Measurements from ENCODE around the gene CLNK. TPM values are rescaled to one million over a fixed set of nuclear protein-coding genes. Genes with fewer than 3 reads are reported as not detected.
"Not testable (repeated sequence)": the region's sequence is repeated elsewhere in the genome, so short reads cannot be mapped to it uniquely, and the experiment has no call there.

CLNK gene
- polyA plus RNA-seq, 3 donors = 0.52 to 1.5 (median 0.58) TPM

DNA sequence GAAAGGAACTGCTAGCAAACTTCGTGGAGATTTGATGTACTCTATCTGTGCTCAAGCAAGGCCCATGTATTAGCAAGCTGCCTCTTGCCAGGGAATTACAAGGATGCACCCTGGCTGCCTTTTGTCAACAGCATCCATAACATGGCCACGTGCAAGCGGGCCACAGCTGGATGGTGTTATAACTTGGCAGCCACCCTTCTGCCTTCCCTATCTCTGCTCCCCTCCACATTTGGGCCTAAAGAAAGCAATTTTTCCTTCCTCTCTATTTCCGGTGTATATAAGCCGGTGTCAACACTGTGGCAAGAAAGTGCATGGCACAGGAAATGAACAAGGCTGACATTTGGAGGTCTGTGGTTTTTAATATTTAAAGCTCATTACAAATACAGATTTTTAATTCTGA, 94.8 kb downstream of the CLNK start:
- DNase-seq (ENCODE audit: extremely low read depth in 1 of 11, low read depth in 9 of 11, low spot score in 4 of 11) = no peak

DNA sequence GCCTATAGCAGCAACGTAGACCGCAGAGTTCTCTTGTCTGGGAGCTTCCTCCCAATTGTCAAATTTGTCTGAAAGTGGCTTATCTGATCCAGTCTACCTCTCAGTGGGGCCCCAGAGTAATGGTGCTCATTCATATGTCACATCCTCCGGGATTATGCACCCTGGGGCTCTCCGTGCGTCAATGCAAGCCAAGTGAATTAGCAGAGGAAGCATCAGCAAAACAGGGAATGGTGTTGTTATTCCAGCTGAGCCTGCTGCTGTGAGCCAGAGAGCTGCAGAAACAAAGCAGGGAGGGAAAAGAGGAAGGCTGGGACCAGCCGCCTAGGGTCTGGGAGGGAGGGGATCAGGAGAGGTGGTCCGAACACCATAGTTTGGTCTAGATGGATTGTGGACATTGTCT, 95.2 kb downstream of the CLNK start:
- no peak for DNase-seq (ENCODE audit: extremely low read depth in 1 of 11, low read depth in 9 of 11, low spot score in 4 of 11)

GRCh38 chr4:10587697-10588096, 96.9 kb downstream of the CLNK start:
- DNase-seq (ENCODE audit: extremely low read depth in 1 of 11, low read depth in 9 of 11, low spot score in 4 of 11) = no peak

DNA sequence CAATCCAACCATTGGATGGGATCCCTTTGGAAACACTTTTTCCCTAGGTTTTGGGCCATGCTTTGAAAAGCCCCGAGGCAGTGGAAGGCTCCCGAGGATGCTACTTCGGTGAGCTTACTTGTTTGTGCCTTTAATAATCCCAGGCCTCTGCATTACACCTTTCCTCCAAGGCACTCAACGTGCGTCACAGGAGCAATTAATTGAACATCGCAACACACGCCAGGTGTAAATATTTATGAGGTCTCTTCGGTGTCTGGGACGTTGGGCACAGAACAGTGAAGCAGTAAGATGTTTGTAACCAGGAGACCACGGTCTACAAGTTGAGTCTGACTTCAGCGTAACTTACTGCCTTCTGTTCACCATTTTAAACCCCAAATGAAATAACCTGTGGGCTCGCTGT, 97.3 kb downstream of the CLNK start:
- DNase-seq (ENCODE audit: extremely low read depth in 1 of 11, low read depth in 9 of 11, low spot score in 4 of 11) = no peak

GRCh38 chr4:10584042-10584441, 100.5 kb downstream of the CLNK start:
- DNase-seq (ENCODE audit: extremely low read depth in 1 of 11, low read depth in 9 of 11, low spot score in 4 of 11) = peak in 1 of 11 donors; percentile 39

DNA sequence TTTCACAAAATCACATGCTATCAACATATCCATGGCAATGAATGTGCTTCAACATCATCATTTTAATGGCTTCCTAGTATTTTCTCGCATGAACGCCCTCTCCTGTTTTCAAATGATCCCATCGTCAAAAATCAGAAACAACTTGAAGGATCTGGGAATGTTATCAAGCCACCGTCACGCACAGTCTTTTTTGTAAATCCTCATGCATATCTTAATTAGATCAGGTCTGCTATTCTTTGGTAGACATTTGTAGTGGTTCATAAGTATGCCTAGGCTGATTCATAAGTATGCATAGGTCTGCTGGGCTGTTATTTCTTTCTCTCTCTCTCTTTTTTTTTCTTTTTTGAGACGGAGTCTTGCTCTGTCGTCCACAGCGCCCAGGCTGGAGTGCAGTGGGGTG, 101.6 kb downstream of the CLNK start:
- no peak for DNase-seq (ENCODE audit: extremely low read depth in 1 of 11, low read depth in 9 of 11, low spot score in 4 of 11)

GRCh38 chr4:10582059-10582686, 102.4 kb downstream of the CLNK start:
- peak in 7 of 11 donors; percentile 9 to 45 (median 31) for DNase-seq (ENCODE audit: extremely low read depth in 1 of 11, low read depth in 9 of 11, low spot score in 4 of 11)

- no peak for DNase-seq (ENCODE audit: extremely low read depth in 1 of 11, low read depth in 9 of 11, low spot score in 4 of 11)
Measured at GRCh38 chr4:10581022-10581421, 103.5 kb downstream of the CLNK start.

DNA sequence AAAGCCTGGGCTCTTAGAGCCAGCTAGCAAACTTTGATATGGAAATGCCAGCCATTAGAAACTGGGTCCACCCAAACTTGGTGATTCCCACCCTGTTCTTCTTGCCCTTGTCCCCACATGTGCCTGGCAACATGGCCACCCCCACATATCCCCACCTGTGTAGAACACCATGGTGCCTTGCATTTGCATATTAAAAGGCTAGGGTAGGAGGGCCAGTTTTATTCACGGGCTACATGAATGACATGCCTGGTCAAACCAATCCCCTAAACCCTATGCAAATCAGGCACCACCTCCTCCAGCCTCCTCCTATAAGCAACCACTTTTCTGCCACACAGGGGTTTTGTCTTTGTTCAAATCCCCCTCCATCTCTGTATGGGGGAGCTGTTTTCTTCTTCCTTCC, 104.9 kb downstream of the CLNK start:
- no peak for DNase-seq (ENCODE audit: extremely low read depth in 1 of 11, low read depth in 9 of 11, low spot score in 4 of 11)

DNA sequence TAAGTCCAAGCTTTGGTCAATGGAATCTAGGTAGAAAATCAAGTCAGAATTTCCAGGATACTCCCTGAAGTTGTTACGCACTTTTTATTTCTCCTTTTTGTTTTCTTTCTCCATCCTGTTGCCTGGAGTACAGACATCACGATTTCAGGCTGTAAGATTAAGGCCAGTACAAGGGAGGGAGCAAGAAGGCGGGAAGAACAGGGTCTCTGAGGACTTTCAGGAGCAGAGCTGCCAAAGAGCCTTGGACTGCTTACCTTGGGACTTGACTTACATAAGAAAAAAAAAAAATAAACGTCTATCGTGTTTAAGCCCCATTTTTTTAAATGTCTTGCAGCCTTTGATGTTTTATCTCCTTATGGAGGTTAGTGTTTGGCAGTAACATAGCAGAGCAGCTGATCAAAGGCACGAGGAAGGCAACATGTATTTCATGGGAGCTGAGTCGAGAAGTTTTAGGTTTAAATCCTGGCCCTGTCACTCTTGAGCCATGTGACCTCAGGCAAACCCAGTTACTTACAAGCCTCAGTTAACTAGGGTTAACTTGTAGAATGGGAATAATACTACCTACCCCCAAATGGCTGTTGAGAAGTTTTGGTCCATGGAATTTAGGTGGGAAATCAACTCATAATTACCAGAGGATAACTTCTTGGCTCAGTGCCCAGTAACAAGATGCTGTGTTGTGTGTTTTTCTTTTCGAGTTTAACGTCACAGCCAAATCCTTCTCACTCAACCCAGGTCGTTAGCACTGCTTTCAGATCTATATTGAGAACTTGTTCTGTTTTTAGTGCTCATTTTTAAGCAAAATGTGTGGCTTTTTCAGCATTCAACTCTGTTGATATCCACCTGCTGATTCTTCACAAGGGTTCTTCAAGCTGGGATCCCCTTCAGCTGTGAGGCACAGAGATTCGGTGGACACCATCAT, 106.8 kb downstream of the CLNK start:
- no peak for DNase-seq (ENCODE audit: extremely low read depth in 1 of 11, low read depth in 9 of 11, low spot score in 4 of 11)

DNA sequence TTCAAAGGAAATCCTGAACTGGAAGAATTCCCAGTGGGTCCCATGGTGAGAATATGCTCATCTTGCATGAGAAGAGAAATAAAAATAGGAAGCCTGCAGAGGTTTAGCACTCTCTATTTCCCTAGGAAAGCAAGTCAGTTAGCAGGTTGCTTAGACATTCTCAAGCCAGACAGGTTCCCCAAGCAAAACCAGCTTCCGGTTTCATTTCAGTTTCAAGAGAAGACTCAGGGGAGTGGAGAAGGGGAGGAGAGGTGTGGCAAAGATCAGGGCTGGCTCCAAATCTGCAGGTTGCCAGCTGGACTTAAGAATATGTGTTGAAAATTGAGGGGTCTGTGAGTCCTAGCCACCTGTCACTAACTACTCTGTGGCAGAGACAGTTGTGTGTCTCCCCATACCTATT, 107.5 kb downstream of the CLNK start:
- no peak for DNase-seq (ENCODE audit: extremely low read depth in 1 of 11, low read depth in 9 of 11, low spot score in 4 of 11)

DNA sequence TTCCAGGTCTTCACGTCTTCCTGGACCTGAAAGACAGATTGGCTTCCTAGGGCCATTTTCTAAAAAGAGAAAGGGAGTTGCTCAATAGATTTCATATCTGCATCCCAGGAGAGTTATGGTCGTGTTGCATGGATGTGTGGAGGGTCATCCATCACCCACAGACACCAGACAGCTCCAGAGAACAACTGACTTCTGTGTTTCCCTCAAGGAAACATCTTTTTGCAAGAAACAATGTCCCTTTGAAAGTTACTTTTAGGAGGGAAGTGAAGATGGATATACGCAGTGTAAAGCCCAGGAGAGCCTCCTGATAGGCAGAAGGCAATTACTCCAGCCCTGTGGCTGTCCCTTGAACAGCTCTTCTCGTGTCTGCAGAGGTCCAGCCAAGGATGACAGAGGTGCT, 108.3 kb downstream of the CLNK start:
- no peak for DNase-seq (ENCODE audit: extremely low read depth in 1 of 11, low read depth in 9 of 11, low spot score in 4 of 11)

DNA sequence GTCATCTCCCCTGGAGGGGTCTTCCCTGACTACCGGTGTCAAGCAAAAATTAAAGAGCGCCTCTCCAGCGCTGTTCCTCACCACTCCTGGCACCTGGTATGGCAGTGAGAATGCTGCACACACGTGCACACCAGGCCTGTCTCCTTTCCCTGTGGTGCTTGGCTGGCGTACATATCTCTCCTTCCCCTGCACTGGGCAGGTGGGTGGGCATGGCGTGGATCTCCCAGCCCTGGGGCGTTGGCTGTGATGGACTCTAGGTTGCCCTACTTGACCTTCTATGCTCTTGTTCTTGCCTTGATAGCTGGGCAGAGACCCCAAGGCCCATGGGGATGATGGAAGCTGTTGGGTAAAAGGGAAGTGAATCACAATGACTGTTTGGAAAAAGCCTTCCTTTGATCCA, 109.2 kb downstream of the CLNK start:
- no peak for DNase-seq (ENCODE audit: extremely low read depth in 1 of 11, low read depth in 9 of 11, low spot score in 4 of 11)

DNA sequence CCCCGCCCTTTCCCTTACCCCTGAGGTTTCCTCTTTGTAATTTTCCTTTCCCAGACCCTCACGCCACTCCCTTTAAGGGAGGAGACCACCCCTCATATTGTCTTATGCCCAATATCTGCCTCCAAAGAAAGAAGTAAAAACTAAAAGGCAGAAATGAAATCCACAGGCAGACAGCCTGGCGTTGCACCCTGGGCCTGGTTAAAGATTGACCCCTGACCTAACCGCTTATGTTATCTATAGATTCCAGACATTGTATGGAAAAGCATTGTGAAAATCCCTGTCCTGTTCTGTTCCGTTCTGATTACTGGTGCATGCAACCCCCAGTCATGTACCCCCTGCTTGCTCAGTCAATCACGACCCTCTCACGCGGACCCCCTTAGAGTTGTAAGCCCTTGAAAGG, 110.0 kb downstream of the CLNK start:
- DNase-seq (ENCODE audit: extremely low read depth in 1 of 11, low read depth in 9 of 11, low spot score in 4 of 11) = not testable (repeated sequence)

- no peak for DNase-seq (ENCODE audit: extremely low read depth in 1 of 11, low read depth in 9 of 11, low spot score in 4 of 11)
Measured at GRCh38 chr4:10571909-10572308, 112.7 kb downstream of the CLNK start.

- DNase-seq (ENCODE audit: extremely low read depth in 1 of 11, low read depth in 9 of 11, low spot score in 4 of 11) = no peak
Measured at GRCh38 chr4:10569491-10569890, 115.1 kb downstream of the CLNK start.

GRCh38 chr4:10567766-10568165, 116.8 kb downstream of the CLNK start:
- DNase-seq (ENCODE audit: extremely low read depth in 1 of 11, low read depth in 9 of 11, low spot score in 4 of 11) = no peak

DNA sequence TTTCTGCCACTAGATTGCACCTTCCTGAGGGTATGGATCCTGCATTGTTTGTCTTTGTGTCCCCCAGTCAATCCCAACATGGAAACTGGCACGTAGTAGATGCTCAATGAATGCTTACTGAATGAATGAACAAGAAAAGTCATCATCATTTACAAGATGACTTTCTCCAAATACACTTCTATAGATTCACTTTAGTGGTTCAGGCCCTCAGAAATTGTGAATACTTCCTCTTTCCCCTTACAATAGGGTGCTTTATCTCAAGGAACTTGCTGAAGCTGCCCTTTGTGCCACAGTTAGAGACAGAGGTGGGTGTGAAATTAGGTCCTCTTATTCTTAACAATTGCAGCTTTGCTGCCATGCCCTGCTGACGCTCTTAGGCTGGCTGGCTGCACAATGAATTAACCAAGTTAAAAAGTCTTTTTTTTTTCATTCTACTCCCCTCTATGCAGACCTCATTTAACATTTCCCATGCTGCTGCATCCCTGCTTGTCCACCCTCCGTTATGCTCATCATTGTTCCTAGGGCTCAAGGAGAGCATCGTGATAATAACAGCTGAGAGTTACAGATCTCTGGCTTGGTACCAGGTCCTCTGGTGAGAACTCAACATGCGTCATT, 119.3 kb downstream of the CLNK start:
- DNase-seq (ENCODE audit: extremely low read depth in 1 of 11, low read depth in 9 of 11, low spot score in 4 of 11) = no peak

DNA sequence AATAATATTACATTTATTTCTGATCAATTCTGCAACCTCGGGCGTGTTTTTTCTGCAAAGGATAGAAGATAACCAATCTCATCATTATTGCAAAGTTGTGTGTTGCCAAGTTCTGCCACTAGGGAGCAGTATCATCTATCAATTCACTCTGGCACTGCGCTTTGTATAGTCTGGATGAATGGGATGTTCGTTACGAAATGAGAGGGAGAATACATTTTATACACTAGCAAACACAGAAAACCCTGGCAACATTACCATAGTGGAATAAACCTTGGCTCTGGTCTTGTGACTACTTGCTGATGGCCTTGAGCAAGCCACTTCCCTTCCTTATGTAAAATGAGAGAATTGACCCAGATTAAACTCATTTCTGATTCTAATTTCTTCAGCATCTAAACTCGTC, 129.9 kb downstream of the CLNK start:
- peak in 9 of 11 donors; percentile 33 to 55 (median 45) for DNase-seq (ENCODE audit: extremely low read depth in 1 of 11, low read depth in 9 of 11, low spot score in 4 of 11)

DNA sequence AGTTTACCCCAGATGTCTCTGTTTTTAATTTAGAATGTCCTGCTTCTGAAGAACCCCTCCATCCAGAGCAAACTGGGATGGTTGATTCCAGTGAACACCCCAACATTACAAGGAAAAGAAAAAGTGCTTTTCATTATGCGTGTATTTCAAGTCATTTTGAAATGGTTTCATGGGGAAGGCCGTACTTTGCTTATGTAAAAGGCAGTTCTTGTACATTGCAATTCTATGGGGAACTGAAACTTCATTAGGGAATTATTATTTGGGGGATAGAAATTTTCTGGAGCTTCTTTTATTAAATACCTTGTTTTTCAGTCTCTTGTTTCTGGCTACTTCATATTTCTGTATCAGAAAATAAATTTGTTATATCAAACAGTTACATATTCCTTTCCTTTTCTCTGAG, 130.4 kb downstream of the CLNK start:
- no peak for DNase-seq (ENCODE audit: extremely low read depth in 1 of 11, low read depth in 9 of 11, low spot score in 4 of 11)

Measured in renal cortex interstitium (tissue), 11 donors.